HepG2 (cell line): ENCODE measurements around the gene R3HDM4. TPM values are rescaled to one million over a fixed set of nuclear protein-coding genes. Genes with fewer than 3 reads are reported as not detected.
A peak's percentile ranks its signal among the peaks of the same experiment; 100 is the strongest.

Source experiments
- ELF1 ChIP-seq: sonication (generic); formaldehyde crosslinking; IDR thresholded peaks from 2 replicates; pipeline ENCODE4 v1.4.0; 2020; ENCODE audit warnings: missing genetic modification reagents
- GABPB1 ChIP-seq: IDR thresholded peaks from 2 replicates; pipeline ENCODE4 v1.6.1; 2016; ENCODE audit warnings: mild to moderate bottlenecking, missing genetic modification reagents, moderate library complexity, missing compliant biosample characterization
- HMGA1 ChIP-seq: sonication (generic); formaldehyde crosslinking; conservative IDR thresholded peaks from 2 replicates; pipeline ENCODE4 v1.4.0; 2020; ENCODE audit warnings: missing genetic modification reagents
- KDM5A ChIP-seq: fragments of 200-600 bp; sonication (generic); IDR thresholded peaks from 2 replicates; pipeline ENCODE4 v1.7.0; 2018; ENCODE audit warnings: antibody characterized with exemption, mild to moderate bottlenecking, low read length, borderline replicate concordance
- MAFG ChIP-seq: sonication (generic); formaldehyde crosslinking; IDR thresholded peaks from 2 replicates; pipeline ENCODE4 v1.5.1; 2020; ENCODE audit warnings: mild to moderate bottlenecking, missing genetic modification reagents
- NAIF1 ChIP-seq: sonication (generic); formaldehyde crosslinking; IDR thresholded peaks from 2 replicates; pipeline ENCODE4 v1.5.0; 2020; ENCODE audit warnings: mild to moderate bottlenecking, missing genetic modification reagents, borderline replicate concordance
- NCOA5 ChIP-seq: sonication (generic); formaldehyde crosslinking; IDR thresholded peaks from 2 replicates; pipeline ENCODE4 v1.4.0; 2020; ENCODE audit warnings: missing genetic modification reagents
- POLR2AphosphoS5 ChIP-seq: IDR thresholded peaks from 2 replicates; pipeline ENCODE4 v1.6.1; 2012; ENCODE audit warnings: low read depth, low read length
- RCOR2 ChIP-seq: IDR thresholded peaks from 2 replicates; pipeline ENCODE4 v1.6.1; 2016; ENCODE audit warnings: missing biosample characterization, missing genetic modification reagents
- RFX1 ChIP-seq: fragments of 450-650 bp; IDR thresholded peaks from 2 replicates; pipeline ENCODE4 v1.6.1; 2017
- RXRA ChIP-seq: sonication (generic); formaldehyde crosslinking; IDR thresholded peaks from 2 replicates; pipeline ENCODE4 v1.5.1; 2020; ENCODE audit warnings: missing genetic modification reagents
- SMAD3 ChIP-seq: sonication (generic); formaldehyde crosslinking; IDR thresholded peaks from 2 replicates; pipeline ENCODE4 v1.4.0; 2020; ENCODE audit warnings: missing genetic modification reagents
- SP140L ChIP-seq: sonication (generic); formaldehyde crosslinking; IDR thresholded peaks from 2 replicates; pipeline ENCODE4 v1.4.0; 2020; ENCODE audit warnings: missing genetic modification reagents, borderline replicate concordance
- STAG1 ChIP-seq: sonication (generic); formaldehyde crosslinking; IDR thresholded peaks from 2 replicates; pipeline ENCODE4 v1.4.0; 2020; ENCODE audit warnings: missing genetic modification reagents
- XRCC5 ChIP-seq: fragments of 200-400 bp; formaldehyde crosslinking; optimal IDR thresholded peaks from 2 replicates; pipeline ENCODE3; 2017; ENCODE audit warnings: mild to moderate bottlenecking, low read length
- ZBTB7B ChIP-seq: sonication (generic); formaldehyde crosslinking; IDR thresholded peaks from 2 replicates; pipeline ENCODE4 v1.4.0; 2020; ENCODE audit warnings: missing genetic modification reagents
- ZFP36 ChIP-seq: fragments of 150-350 bp; IDR thresholded peaks from 2 replicates; pipeline ENCODE4 v1.6.1; 2018; ENCODE audit warnings: borderline replicate concordance, low read length, low read depth; ENCODE audit not compliant: partially characterized antibody
- ZNF703 ChIP-seq: sonication (generic); formaldehyde crosslinking; IDR thresholded peaks from 2 replicates; pipeline ENCODE4 v1.5.1; 2020; ENCODE audit warnings: missing genetic modification reagents, mild to moderate bottlenecking, moderate library complexity, borderline replicate concordance
- ZNF761 ChIP-seq: sonication (generic); formaldehyde crosslinking; conservative IDR thresholded peaks from 2 replicates; pipeline ENCODE4 v1.4.0; 2020; ENCODE audit warnings: mild to moderate bottlenecking, missing genetic modification reagents
- polyA plus RNA-seq, 8 experiments: library from polyadenylated mRNA; depleted of rRNA in 3 of 8; stranded (reverse) in 7 of 8; unstranded in 1 of 8; fragments of >200 nt; fragmentation: Illumina TruSeq in 4 of 8; extraction: Trizol in 4 of 8; gene quantifications; 2 replicates each; pipeline versions ENCODE4 v1.2.1 to v1.2.3, GENCODE V29; 2011 to 2016; ENCODE audit warnings: low read depth in 4 of 8, missing spikeins in 1 of 8, mixed read lengths in 1 of 8; ENCODE audit not compliant: insufficient read depth in 1 of 8
- total RNA-seq, 5 experiments: library from RNA; depleted of rRNA; stranded (reverse); fragments of >200 nt; fragmentation: Illumina TruSeq; extraction: Trizol; gene quantifications; 2 replicates each; pipeline ENCODE4 v1.2.3, GENCODE V29; 2016; ENCODE audit warnings: low read depth in 1 of 5
- TF ChIP-seq, protein P1 (sequence below): sonication (generic); formaldehyde crosslinking; IDR thresholded peaks from 2 replicates; pipeline ENCODE4 v1.4.0; 2020; ENCODE audit warnings: low read depth, mild to moderate bottlenecking, missing genetic modification reagents
- TF ChIP-seq, protein P2 (sequence below): sonication (generic); formaldehyde crosslinking; IDR thresholded peaks from 2 replicates; pipeline ENCODE4 v1.9.0; 2021; ENCODE audit warnings: missing genetic modification reagents, borderline replicate concordance
- TF ChIP-seq, protein P3 (sequence below): IDR thresholded peaks from 2 replicates; pipeline ENCODE4 v1.6.1; 2016; ENCODE audit warnings: low read depth, borderline replicate concordance
- TF ChIP-seq, protein P4 (sequence below): sonication (generic); formaldehyde crosslinking; conservative IDR thresholded peaks from 2 replicates; pipeline ENCODE4 v1.4.0; 2020; ENCODE audit warnings: missing genetic modification reagents
- TF ChIP-seq, protein P5 (sequence below): IDR thresholded peaks from 2 replicates; pipeline ENCODE4 v1.6.1; 2016; ENCODE audit warnings: mild to moderate bottlenecking

R3HDM4 gene
- total and polyA plus RNA-seq, 2 of the 13 experiments (the other 11 are each of a cell fraction or from before 2014, with no cell fraction given), result 26.2 to 26.9 TPM

DNA sequence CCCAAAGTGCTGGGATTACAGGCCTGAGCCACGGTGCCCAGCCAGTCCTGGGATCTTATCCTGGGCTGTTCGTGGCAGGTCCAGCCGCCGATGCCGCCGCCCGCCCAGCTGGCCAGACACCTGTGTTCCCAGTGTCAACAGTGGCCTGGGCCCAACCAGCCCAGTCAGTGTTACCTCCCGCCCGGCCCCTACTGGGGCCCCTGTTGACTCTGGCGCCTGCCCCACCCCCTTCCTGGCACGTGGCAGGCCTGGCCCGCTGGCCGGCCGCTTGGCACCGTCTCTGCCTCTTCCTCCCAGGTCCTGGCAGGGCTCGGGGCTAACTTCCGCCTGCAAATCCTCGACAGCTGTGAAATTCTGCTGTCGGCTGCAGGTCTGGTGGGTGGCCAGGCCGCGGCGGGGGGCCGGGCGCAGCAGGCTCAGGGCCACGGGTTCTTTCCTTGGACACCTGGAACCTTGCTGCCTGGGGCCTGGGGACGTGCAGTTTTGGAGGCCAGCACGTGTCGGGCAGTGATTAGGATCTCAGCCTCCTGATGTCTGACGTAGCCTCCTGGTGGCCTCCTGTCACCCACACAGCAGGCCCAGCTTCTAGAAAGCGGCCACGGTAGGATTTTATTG, 22.0 kb upstream of the R3HDM4 start (continued):
- TF ChIP-seq, protein P1, sequence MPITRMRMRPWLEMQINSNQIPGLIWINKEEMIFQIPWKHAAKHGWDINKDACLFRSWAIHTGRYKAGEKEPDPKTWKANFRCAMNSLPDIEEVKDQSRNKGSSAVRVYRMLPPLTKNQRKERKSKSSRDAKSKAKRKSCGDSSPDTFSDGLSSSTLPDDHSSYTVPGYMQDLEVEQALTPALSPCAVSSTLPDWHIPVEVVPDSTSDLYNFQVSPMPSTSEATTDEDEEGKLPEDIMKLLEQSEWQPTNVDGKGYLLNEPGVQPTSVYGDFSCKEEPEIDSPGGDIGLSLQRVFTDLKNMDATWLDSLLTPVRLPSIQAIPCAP (CRISPR knock-in tag), result peak; percentile 46; the same call in 1 of the 2 replicates
- TF ChIP-seq ELF1 (CRISPR knock-in tag) (peak; percentile 77), POLR2AphosphoS5 (no peak), ZFP36 (no peak), XRCC5 (no peak), RFX1 (no peak), ZNF761 (CRISPR knock-in tag) (no peak), GABPB1 (peak; percentile 90), HMGA1 (no peak), KDM5A (no peak), MAFG (CRISPR knock-in tag) (no peak), ZNF703 (CRISPR knock-in tag) (peak; percentile 82), SMAD3 (CRISPR knock-in tag) (peak; percentile 88), RXRA (CRISPR knock-in tag) (peak; percentile 95), RCOR2 (CRISPR knock-in tag) (peak; percentile 88), ZBTB7B (CRISPR knock-in tag) (peak; percentile 97), STAG1 (CRISPR knock-in tag) (peak; percentile 30; the same call in 1 of the 2 replicates), SP140L (CRISPR knock-in tag) (no peak), NAIF1 (CRISPR knock-in tag) (no peak), NCOA5 (CRISPR knock-in tag) (no peak)
- TF ChIP-seq, protein P2, sequence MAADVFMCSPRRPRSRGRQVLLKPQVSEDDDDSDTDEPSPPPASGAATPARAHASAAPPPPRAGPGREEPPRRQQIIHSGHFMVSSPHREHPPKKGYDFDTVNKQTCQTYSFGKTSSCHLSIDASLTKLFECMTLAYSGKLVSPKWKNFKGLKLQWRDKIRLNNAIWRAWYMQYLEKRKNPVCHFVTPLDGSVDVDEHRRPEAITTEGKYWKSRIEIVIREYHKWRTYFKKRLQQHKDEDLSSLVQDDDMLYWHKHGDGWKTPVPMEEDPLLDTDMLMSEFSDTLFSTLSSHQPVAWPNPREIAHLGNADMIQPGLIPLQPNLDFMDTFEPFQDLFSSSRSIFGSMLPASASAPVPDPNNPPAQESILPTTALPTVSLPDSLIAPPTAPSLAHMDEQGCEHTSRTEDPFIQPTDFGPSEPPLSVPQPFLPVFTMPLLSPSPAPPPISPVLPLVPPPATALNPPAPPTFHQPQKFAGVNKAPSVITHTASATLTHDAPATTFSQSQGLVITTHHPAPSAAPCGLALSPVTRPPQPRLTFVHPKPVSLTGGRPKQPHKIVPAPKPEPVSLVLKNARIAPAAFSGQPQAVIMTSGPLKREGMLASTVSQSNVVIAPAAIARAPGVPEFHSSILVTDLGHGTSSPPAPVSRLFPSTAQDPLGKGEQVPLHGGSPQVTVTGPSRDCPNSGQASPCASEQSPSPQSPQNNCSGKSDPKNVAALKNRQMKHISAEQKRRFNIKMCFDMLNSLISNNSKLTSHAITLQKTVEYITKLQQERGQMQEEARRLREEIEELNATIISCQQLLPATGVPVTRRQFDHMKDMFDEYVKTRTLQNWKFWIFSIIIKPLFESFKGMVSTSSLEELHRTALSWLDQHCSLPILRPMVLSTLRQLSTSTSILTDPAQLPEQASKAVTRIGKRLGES (CRISPR knock-in tag), result peak; percentile 84; the same call in 1 of the 2 replicates
- TF ChIP-seq, protein P3, sequence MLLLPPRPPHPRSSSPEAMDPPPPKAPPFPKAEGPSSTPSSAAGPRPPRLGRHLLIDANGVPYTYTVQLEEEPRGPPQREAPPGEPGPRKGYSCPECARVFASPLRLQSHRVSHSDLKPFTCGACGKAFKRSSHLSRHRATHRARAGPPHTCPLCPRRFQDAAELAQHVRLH (CRISPR knock-in tag), result peak; percentile 83; the same call in 1 of the 2 replicates
- TF ChIP-seq, protein P4, sequence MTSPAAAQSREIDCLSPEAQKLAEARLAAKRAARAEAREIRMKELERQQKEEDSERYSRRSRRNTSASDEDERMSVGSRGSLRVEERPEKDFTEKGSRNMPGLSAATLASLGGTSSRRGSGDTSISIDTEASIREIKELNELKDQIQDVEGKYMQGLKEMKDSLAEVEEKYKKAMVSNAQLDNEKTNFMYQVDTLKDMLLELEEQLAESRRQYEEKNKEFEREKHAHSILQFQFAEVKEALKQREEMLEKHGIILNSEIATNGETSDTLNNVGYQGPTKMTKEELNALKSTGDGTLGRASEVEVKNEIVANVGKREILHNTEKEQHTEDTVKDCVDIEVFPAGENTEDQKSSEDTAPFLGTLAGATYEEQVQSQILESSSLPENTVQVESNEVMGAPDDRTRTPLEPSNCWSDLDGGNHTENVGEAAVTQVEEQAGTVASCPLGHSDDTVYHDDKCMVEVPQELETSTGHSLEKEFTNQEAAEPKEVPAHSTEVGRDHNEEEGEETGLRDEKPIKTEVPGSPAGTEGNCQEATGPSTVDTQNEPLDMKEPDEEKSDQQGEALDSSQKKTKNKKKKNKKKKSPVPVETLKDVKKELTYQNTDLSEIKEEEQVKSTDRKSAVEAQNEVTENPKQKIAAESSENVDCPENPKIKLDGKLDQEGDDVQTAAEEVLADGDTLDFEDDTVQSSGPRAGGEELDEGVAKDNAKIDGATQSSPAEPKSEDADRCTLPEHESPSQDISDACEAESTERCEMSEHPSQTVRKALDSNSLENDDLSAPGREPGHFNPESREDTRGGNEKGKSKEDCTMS (CRISPR knock-in tag), result 0 out of 2 replicates have a peak, but pooled peaks have one; percentile 75
- TF ChIP-seq, protein P5, sequence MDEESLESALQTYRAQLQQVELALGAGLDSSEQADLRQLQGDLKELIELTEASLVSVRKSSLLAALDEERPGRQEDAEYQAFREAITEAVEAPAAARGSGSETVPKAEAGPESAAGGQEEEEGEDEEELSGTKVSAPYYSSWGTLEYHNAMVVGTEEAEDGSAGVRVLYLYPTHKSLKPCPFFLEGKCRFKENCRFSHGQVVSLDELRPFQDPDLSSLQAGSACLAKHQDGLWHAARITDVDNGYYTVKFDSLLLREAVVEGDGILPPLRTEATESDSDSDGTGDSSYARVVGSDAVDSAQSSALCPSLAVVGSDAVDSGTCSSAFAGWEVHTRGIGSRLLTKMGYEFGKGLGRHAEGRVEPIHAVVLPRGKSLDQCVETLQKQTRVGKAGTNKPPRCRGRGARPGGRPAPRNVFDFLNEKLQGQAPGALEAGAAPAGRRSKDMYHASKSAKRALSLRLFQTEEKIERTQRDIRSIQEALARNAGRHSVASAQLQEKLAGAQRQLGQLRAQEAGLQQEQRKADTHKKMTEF, result peak; percentile 98
